Putamen (tissue), 1 donor: ENCODE results near the gene MUC2.

Source experiments
- DNase-seq: peaks from one replicate; pipeline ENCODE4 v3.0.0-alpha.2; 2016; ENCODE audit warnings: low spot score

The MUC2 gene

GRCh38 chr11:1121813-1122663 lies 47.4 kb downstream of the MUC2 start:
- no peak for DNase-seq

GRCh38 chr11:1122664-1123002 lies 48.0 kb downstream of the MUC2 start:
- DNase-seq: no peak

GRCh38 chr11:1123970-1124369 lies 49.3 kb downstream of the MUC2 start:
- DNase-seq: no peak
